Astrocyte (in vitro differentiated cells and primary cell): Measurements from ENCODE around the gene SEMA7A. TPM values are rescaled to one million over a fixed set of nuclear protein-coding genes. Genes with fewer than 3 reads are reported as not detected.

ENCODE experiments used
- DNase-seq: peaks from one replicate; pipeline ENCODE4 v3.0.0-alpha.2; 2010; ENCODE audit warnings: low read depth
- FAIRE-seq: peaks from 2 replicates; lab custom pipeline; 2011; peaks lifted over from hg19 to GRCh38; lab: Jason Lieb, UNC
- H2AFZ ChIP-seq: 2 replicates; pipeline ENCODE4 v1.6.0; 2012; ENCODE audit warnings: low read depth, low read length, inconsistent platforms
- H3K27ac ChIP-seq: 2 replicates; pipeline ENCODE4 v1.5.1; 2011; ENCODE audit warnings: low read depth, low read length, inconsistent platforms
- H3K27me3 ChIP-seq: 2 replicates; pipeline ENCODE4 v1.6.0; 2011; ENCODE audit warnings: low read length, inconsistent platforms; ENCODE audit not compliant: insufficient read depth
- H3K36me3 ChIP-seq: 2 replicates; pipeline ENCODE4 v1.5.1; 2011; ENCODE audit warnings: low read length, inconsistent platforms; ENCODE audit not compliant: insufficient read depth
- H3K4me1 ChIP-seq: 2 replicates; pipeline ENCODE4 v1.5.1; 2011; ENCODE audit warnings: low read length, inconsistent platforms; ENCODE audit not compliant: insufficient read depth
- H3K4me2 ChIP-seq: 2 replicates; pipeline ENCODE4 v1.6.0; 2012; ENCODE audit warnings: low read length, inconsistent platforms
- H3K4me3 ChIP-seq: 2 replicates; pipeline ENCODE4 v1.5.1; 2011; ENCODE audit warnings: low read depth, mild to moderate bottlenecking, low read length, inconsistent platforms; ENCODE audit not compliant: insufficient read depth
- H3K79me2 ChIP-seq: 2 replicates; pipeline ENCODE4 v1.6.0; 2012; ENCODE audit warnings: mild to moderate bottlenecking, low read length, inconsistent platforms; ENCODE audit not compliant: insufficient read depth
- H3K9ac ChIP-seq: 2 replicates; pipeline ENCODE4 v1.6.0; 2012; ENCODE audit warnings: mild to moderate bottlenecking, low read length, inconsistent platforms
- H3K9me3 ChIP-seq: 2 replicates; pipeline ENCODE4 v1.5.1; 2012; ENCODE audit warnings: low read depth, mild to moderate bottlenecking, low read length, inconsistent platforms; ENCODE audit not compliant: insufficient read depth
- H4K20me1 ChIP-seq: 2 replicates; pipeline ENCODE4 v1.6.0; 2012; ENCODE audit warnings: low read length, inconsistent platforms; ENCODE audit not compliant: insufficient read depth
- H3K27ac Mint-ChIP-seq: one replicate; pipeline ENCODE4 v1.8.0; 2021; ENCODE audit warnings: mild to moderate bottlenecking, mixed read lengths; ENCODE audit not compliant: unreplicated experiment
- H3K27me3 Mint-ChIP-seq: one replicate; pipeline ENCODE4 v1.8.0; 2021; ENCODE audit warnings: low read depth, mixed read lengths; ENCODE audit not compliant: unreplicated experiment
- H3K36me3 Mint-ChIP-seq: one replicate; pipeline ENCODE4 v1.8.0; 2021; ENCODE audit warnings: low read depth, mixed read lengths; ENCODE audit not compliant: unreplicated experiment
- H3K4me1 Mint-ChIP-seq: one replicate; pipeline ENCODE4 v1.8.0; 2021; ENCODE audit warnings: low read depth, mixed read lengths; ENCODE audit not compliant: unreplicated experiment
- H3K4me3 Mint-ChIP-seq: one replicate; pipeline ENCODE4 v1.8.0; 2021; ENCODE audit warnings: mild to moderate bottlenecking, moderate library complexity, mixed read lengths; ENCODE audit not compliant: unreplicated experiment
- H3K9me3 Mint-ChIP-seq: one replicate; pipeline ENCODE4 v1.8.0; 2021; ENCODE audit warnings: mild to moderate bottlenecking, mixed read lengths; ENCODE audit not compliant: unreplicated experiment
- EZH2 ChIP-seq: IDR thresholded peaks from 2 replicates; pipeline ENCODE4 v1.6.1; 2012; ENCODE audit warnings: mild to moderate bottlenecking, low read length, inconsistent platforms; ENCODE audit not compliant: insufficient read depth
- total RNA-seq: library from RNA; stranded (reverse); gene quantifications from 2 replicates; pipeline ENCODE4 v1.2.1, GENCODE V29; 2021
- TF ChIP-seq, protein P1 (sequence below): IDR thresholded peaks from 2 replicates; pipeline ENCODE4 v1.5.1; 2011; ENCODE audit warnings: low read depth, mild to moderate bottlenecking, inconsistent platforms, low read length, moderate library complexity; ENCODE audit not compliant: insufficient read depth

Gene SEMA7A
- total RNA-seq, 1 donor from 2014 or later, result 26.7 TPM

DNA sequence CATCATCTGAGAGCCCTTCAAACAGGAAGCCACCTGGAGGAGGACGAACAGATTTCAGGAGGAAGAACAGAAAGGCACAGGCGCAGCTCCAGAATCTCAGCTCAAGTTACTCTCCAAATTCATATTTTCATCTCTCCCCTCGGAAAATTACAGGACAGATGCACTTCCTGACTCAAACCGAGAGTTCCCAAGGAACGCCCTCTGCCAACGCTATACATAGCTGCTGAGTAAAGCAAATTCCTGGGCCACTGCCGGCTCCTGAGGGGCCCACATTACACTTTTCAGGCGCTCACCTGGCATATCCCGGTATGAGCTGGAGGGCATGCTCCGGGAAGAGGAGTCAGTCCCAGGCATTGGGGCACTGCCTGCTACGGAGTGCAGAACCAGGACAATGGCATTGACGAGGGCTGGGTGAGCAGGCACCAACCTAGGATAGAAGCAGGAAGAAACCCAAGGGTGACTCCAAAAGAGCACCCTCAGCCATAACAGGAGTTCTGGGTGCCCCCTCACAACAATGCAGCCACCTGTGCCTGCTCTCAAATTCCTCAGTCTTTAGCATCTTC is 16.0 kb upstream of the SEMA7A start:
- Mint-ChIP-seq H3K4me3 (no peak overlapping the region), H3K27ac (no peak overlapping the region), H3K4me1 (peaks cover 19% of the 10 kb centered on the region), H3K9me3 (no peaks in the 10 kb centered on the region), H3K27me3 (no peaks in the 10 kb centered on the region), H3K36me3 (peaks cover 44% of the 10 kb centered on the region)
- Histone ChIP-seq H3K36me3 (peaks cover 19% of the 10 kb centered on the region), H3K79me2 (no peaks in the 10 kb centered on the region), H3K4me2 (no peak overlapping the region), H3K27me3 (no peaks in the 10 kb centered on the region), H4K20me1 (no peaks in the 10 kb centered on the region), H3K27ac (no peak overlapping the region), H2AFZ (no peak overlapping the region), H3K9me3 (no peaks in the 10 kb centered on the region), H3K4me1 (peaks cover 5% of the 10 kb centered on the region), H3K4me3 (no peak overlapping the region), H3K9ac (no peak overlapping the region)
- no peak for FAIRE-seq
- no peak for TF ChIP-seq EZH2
- TF ChIP-seq, protein P1, sequence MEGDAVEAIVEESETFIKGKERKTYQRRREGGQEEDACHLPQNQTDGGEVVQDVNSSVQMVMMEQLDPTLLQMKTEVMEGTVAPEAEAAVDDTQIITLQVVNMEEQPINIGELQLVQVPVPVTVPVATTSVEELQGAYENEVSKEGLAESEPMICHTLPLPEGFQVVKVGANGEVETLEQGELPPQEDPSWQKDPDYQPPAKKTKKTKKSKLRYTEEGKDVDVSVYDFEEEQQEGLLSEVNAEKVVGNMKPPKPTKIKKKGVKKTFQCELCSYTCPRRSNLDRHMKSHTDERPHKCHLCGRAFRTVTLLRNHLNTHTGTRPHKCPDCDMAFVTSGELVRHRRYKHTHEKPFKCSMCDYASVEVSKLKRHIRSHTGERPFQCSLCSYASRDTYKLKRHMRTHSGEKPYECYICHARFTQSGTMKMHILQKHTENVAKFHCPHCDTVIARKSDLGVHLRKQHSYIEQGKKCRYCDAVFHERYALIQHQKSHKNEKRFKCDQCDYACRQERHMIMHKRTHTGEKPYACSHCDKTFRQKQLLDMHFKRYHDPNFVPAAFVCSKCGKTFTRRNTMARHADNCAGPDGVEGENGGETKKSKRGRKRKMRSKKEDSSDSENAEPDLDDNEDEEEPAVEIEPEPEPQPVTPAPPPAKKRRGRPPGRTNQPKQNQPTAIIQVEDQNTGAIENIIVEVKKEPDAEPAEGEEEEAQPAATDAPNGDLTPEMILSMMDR, result no peak
- DNase-seq, result no peak

DNA sequence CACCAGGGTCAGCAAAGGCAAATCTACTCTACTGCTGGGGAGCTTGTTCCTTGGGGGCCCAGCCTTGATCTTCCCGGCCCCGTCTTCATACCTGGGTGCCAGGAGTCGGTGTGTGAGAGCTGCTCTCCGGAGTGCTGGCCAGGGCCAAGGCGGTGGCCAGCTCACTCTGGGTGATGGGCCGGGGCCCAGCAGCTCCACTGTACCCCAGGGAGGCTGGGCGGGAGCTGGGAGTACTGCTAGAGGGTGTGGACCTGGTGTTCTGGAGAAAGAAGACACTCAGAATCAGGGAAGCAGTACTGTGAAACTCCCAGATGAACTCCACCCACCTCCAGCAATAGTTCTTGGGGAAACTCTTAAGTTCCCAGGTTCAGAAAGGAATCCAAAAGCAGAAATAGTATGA is 15.3 kb upstream of the SEMA7A start:
- peaks cover 16% of the 10 kb centered on the region for H3K4me1 Mint-ChIP-seq

More for the DNA sequence above, 15.3 kb upstream of the SEMA7A start:
- H3K27me3 ChIP-seq, result no peaks in the 10 kb centered on the region
- no peaks in the 10 kb centered on the region for H3K79me2 ChIP-seq
- H3K9ac ChIP-seq, result no peak overlapping the region
- H4K20me1 ChIP-seq, result no peaks in the 10 kb centered on the region
- no peak overlapping the region for H3K27ac ChIP-seq
- no peak for DNase-seq
- no peak overlapping the region for H3K4me3 ChIP-seq
- H3K9me3 ChIP-seq, result no peaks in the 10 kb centered on the region
- H3K4me2 ChIP-seq, result no peak overlapping the region
- H3K4me1 ChIP-seq, result peaks cover 4% of the 10 kb centered on the region
- Mint-ChIP-seq H3K4me3 (no peak overlapping the region), H3K36me3 (peaks cover 48% of the 10 kb centered on the region), H3K9me3 (no peaks in the 10 kb centered on the region), H3K27ac (no peak overlapping the region), H3K27me3 (peaks cover 3% of the 10 kb centered on the region)
- no peak for TF ChIP-seq EZH2
- TF ChIP-seq, protein P1, result no peak
- no peak overlapping the region for H2AFZ ChIP-seq
- H3K36me3 ChIP-seq, result peaks cover 19% of the 10 kb centered on the region
- FAIRE-seq, result no peak
